Neural progenitor cell (in vitro differentiated cells): Measurements from ENCODE around the gene MAMDC4. TPM values are rescaled to one million over a fixed set of nuclear protein-coding genes. Genes with fewer than 3 reads are reported as not detected.

Source experiments
- DNase-seq: peaks from one replicate; pipeline ENCODE4 v3.0.0-alpha.2; 2016; ENCODE audit warnings: low spot score
- H2AFZ ChIP-seq: fragments of 200-600 bp; sonication (generic); replicated peaks from 2 replicates; pipeline ENCODE4 v1.6.1; 2016; ENCODE audit warnings: antibody characterized with exemption
- H3F3A ChIP-seq: fragments of 200-600 bp; sonication (generic); 2 replicates; pipeline ENCODE4 v1.6.1; 2016; ENCODE audit warnings: antibody characterized with exemption, low read depth
- H3K27ac ChIP-seq: fragments of 200-600 bp; sonication (generic); 2 replicates; pipeline ENCODE4 v1.5.1; 2016; ENCODE audit warnings: mild to moderate bottlenecking
- H3K27me3 ChIP-seq: fragments of 200-600 bp; sonication (generic); 2 replicates; pipeline ENCODE4 v1.6.1; 2016; ENCODE audit warnings: mild to moderate bottlenecking, moderate library complexity
- H3K36me3 ChIP-seq: fragments of 200-600 bp; sonication (generic); 2 replicates; pipeline ENCODE4 v1.5.1; 2016
- H3K4me1 ChIP-seq: fragments of 200-600 bp; sonication (generic); 2 replicates; pipeline ENCODE4 v1.6.1; 2016; ENCODE audit warnings: mixed run types
- H3K4me2 ChIP-seq: fragments of 200-600 bp; sonication (generic); 2 replicates; pipeline ENCODE4 v1.6.1; 2016
- H3K4me3 ChIP-seq: fragments of 200-600 bp; sonication (generic); 2 replicates; pipeline ENCODE4 v1.5.1; 2016
- H3K79me2 ChIP-seq: fragments of 200-600 bp; sonication (generic); 2 replicates; pipeline ENCODE4 v1.6.1; 2016; ENCODE audit warnings: low read depth
- H3K9ac ChIP-seq: fragments of 200-600 bp; sonication (generic); 2 replicates; pipeline ENCODE4 v1.6.1; 2016
- H3K9me3 ChIP-seq: fragments of 200-600 bp; sonication (generic); 2 replicates; pipeline ENCODE4 v1.5.1; 2016; ENCODE audit warnings: low read depth
- H4K20me1 ChIP-seq: fragments of 200-600 bp; sonication (generic); 2 replicates; pipeline ENCODE4 v1.6.1; 2016; ENCODE audit warnings: low read depth
- H3K27ac Mint-ChIP-seq: 3 replicates; pipeline ENCODE4 v1.8.0; 2021; ENCODE audit warnings: mixed read lengths
- H3K27me3 Mint-ChIP-seq: 2 replicates; pipeline ENCODE4 v1.8.0; 2022; ENCODE audit warnings: low read depth, mild to moderate bottlenecking, inconsistent platforms, moderate library complexity, mixed read lengths; ENCODE audit not compliant: insufficient read depth
- H3K36me3 Mint-ChIP-seq: 3 replicates; pipeline ENCODE4 v1.8.0; 2021; ENCODE audit warnings: mixed read lengths
- H3K4me1 Mint-ChIP-seq: 3 replicates; pipeline ENCODE4 v1.8.0; 2021; ENCODE audit warnings: mixed read lengths
- H3K4me3 Mint-ChIP-seq: 3 replicates; pipeline ENCODE4 v1.8.0; 2021; ENCODE audit warnings: mild to moderate bottlenecking, moderate library complexity, mixed read lengths
- H3K9me3 Mint-ChIP-seq: 3 replicates; pipeline ENCODE4 v1.8.0; 2020; ENCODE audit warnings: mixed read lengths
- CTCF ChIP-seq: fragments of 200-600 bp; sonication (generic); IDR thresholded peaks from 2 replicates; pipeline ENCODE4 v1.5.1; 2017; ENCODE audit warnings: antibody characterized with exemption, mild to moderate bottlenecking
- EZH2 ChIP-seq: fragments of 200-600 bp; sonication (generic); IDR thresholded peaks from 2 replicates; pipeline ENCODE4 v1.6.1; 2017; ENCODE audit warnings: antibody characterized with exemption, mild to moderate bottlenecking, moderate library complexity
- EZH2phosphoT487 ChIP-seq: fragments of 200-600 bp; sonication (generic); IDR thresholded peaks from 2 replicates; pipeline ENCODE4 v1.6.1; 2017; ENCODE audit warnings: antibody characterized with exemption
- total RNA-seq: library from RNA; depleted of rRNA; stranded (reverse); fragments of >200 nt; gene quantifications from 2 replicates; pipeline ENCODE4 v1.2.3, GENCODE V29; 2015; ENCODE audit warnings: low replicate concordance

Gene MAMDC4
- total RNA-seq, 1 donor from 2014 or later: 2.6 TPM

- Histone ChIP-seq H3K9ac (peak overlapping the region; percentile 14), H3K9me3 (no peaks in the 10 kb centered on the region), H3K27me3 (peaks cover 20% of the 10 kb centered on the region), H3K4me1 (peaks cover 5% of the 10 kb centered on the region), H2AFZ (peak overlapping the region; percentile 33), H3K79me2 (peaks cover 8% of the 10 kb centered on the region), H3K36me3 (no peaks in the 10 kb centered on the region), H3K4me3 (peak overlapping the region; percentile 68), H3F3A (peaks cover 17% of the 10 kb centered on the region), H3K4me2 (peak overlapping the region; percentile 90), H3K27ac (no peak overlapping the region), H4K20me1 (peaks cover 18% of the 10 kb centered on the region)
- Mint-ChIP-seq H3K4me3 (peak overlapping the region; percentile 94), H3K36me3 (no peaks in the 10 kb centered on the region), H3K27ac (peak overlapping the region; percentile 74), H3K27me3 (peaks cover 19% of the 10 kb centered on the region), H3K9me3 (no peaks in the 10 kb centered on the region), H3K4me1 (peaks cover 1% of the 10 kb centered on the region)
- TF ChIP-seq CTCF (no peak), EZH2 (no peak), EZH2phosphoT487 (no peak)
- DNase-seq: peak; percentile 87
These were observed 3.6 kb upstream of the MAMDC4 start for GRCh38 chr9:136848393-136849037.

GRCh38 chr9:136849038-136849959 is 2.8 kb upstream of the MAMDC4 start, which contains the start of gene PHPT1:
TSS of gene PHPT1 (plus strand) at chr9:136849409. CDS start at chr9:136849431, 22 bp downstream.
- Mint-ChIP-seq H3K4me1 (no peaks in the 10 kb centered on the region), H3K36me3 (no peaks in the 10 kb centered on the region), H3K4me3 (peak within 1 kb of the TSS; percentile 94), H3K27me3 (peaks cover 19% of the 10 kb centered on the region), H3K9me3 (no peaks in the 10 kb centered on the region), H3K27ac (peak within 1 kb of the TSS; percentile 74)
- H2AFZ ChIP-seq: peak within 1 kb of the TSS; percentile 97
- peaks cover 8% of the 10 kb centered on the region for H3K79me2 ChIP-seq
- no peak within 1 kb of the TSS for H3K27ac ChIP-seq
- peak; percentile 100 for DNase-seq
- peaks cover 18% of the 10 kb centered on the region for H4K20me1 ChIP-seq
- H3K4me2 ChIP-seq: peak within 1 kb of the TSS; percentile 91
- H3K4me3 ChIP-seq: peak within 1 kb of the TSS; percentile 68
- no peaks in the 10 kb centered on the region for H3K9me3 ChIP-seq
- no peaks in the 10 kb centered on the region for H3K36me3 ChIP-seq
- TF ChIP-seq CTCF (no peak), EZH2phosphoT487 (no peak), EZH2 (no peak)
- H3F3A ChIP-seq: peaks cover 17% of the 10 kb centered on the region
- H3K27me3 ChIP-seq: peaks cover 20% of the 10 kb centered on the region
- H3K4me1 ChIP-seq: peaks cover 5% of the 10 kb centered on the region
- peak within 1 kb of the TSS; percentile 14 for H3K9ac ChIP-seq

GRCh38 chr9:136849960-136850865 is 1.9 kb upstream of the MAMDC4 start:
- Histone ChIP-seq H3K4me3 (peak overlapping the region; percentile 68), H4K20me1 (peaks cover 18% of the 10 kb centered on the region), H3K9ac (no peak overlapping the region), H3K9me3 (no peaks in the 10 kb centered on the region), H3K4me1 (peaks cover 5% of the 10 kb centered on the region), H3F3A (peaks cover 17% of the 10 kb centered on the region), H3K27ac (no peak overlapping the region), H3K27me3 (peaks cover 20% of the 10 kb centered on the region), H2AFZ (no peak overlapping the region), H3K36me3 (no peaks in the 10 kb centered on the region), H3K4me2 (peak overlapping the region; percentile 91), H3K79me2 (peaks cover 8% of the 10 kb centered on the region)
- no peak for TF ChIP-seq EZH2
- no peak for TF ChIP-seq EZH2phosphoT487
- TF ChIP-seq CTCF: no peak
- no peak for DNase-seq
- H3K4me3 Mint-ChIP-seq: peak overlapping the region; percentile 94
- no peaks in the 10 kb centered on the region for H3K9me3 Mint-ChIP-seq
- H3K27me3 Mint-ChIP-seq: peaks cover 18% of the 10 kb centered on the region
- no peaks in the 10 kb centered on the region for H3K4me1 Mint-ChIP-seq
- no peaks in the 10 kb centered on the region for H3K36me3 Mint-ChIP-seq
- peak overlapping the region; percentile 63 for H3K27ac Mint-ChIP-seq
